GM12878 (cell line): ENCODE data around the gene MEI1. TPM values are rescaled to one million over a fixed set of nuclear protein-coding genes. Genes with fewer than 3 reads are reported as not detected.
A peak's percentile ranks its signal among the peaks of the same experiment; 100 is the strongest.
"Not testable (repeated sequence)": the region's sequence is repeated elsewhere in the genome, so short reads cannot be mapped to it uniquely, and the experiment has no call there.

ENCODE experiments used
- ATAC-seq: fragments of 200-7000 bp; cut with Tn5 transposase; 3 replicates; pipeline ENCODE4 v1.9.1; 2020; ENCODE audit warnings: mild to moderate bottlenecking, moderate library complexity
- BruUV-seq: library from RNA; stranded (reverse); fragments of 400-500 nt; replicated peaks from 2 replicates; lab custom pipeline; 2021; lab: Mats Ljungman, UMichigan
- CTCF ChIA-PET: fragments of 300-600 bp; sonication (Branson Sonifier 250); formaldehyde crosslinking; extraction: SDS; loops from one replicate; lab custom pipeline; 2021; ENCODE audit warnings: inconsistent platforms; lab: Yijun Ruan, JAX
- POLR2A ChIA-PET: fragments of 350-600 bp; formaldehyde crosslinking; extraction: SDS; loops from one replicate; lab custom pipeline; 2021; ENCODE audit warnings: inconsistent platforms; lab: Charles Lee
- RAD21 ChIA-PET: fragments of 300-600 bp; sonication (Branson Sonifier 250); formaldehyde crosslinking; loops from one replicate; lab custom pipeline; 2023; ENCODE audit warnings: antibody characterized with exemption; ENCODE audit not compliant: unreplicated experiment; lab: Charles Lee
- SMC1A ChIA-PET: fragments of 300-600 bp; sonication (Branson Sonifier 250); formaldehyde crosslinking; loops from one replicate; lab custom pipeline; 2023; ENCODE audit not compliant: unreplicated experiment, uncharacterized antibody; lab: Charles Lee
- DNase-seq: peaks from one replicate; pipeline ENCODE4 v3.0.0-alpha.2; 2011; ENCODE audit warnings: low read depth, low spot score
- FAIRE-seq: peaks from 3 replicates; lab custom pipeline; 2011; peaks lifted over from hg19 to GRCh38; lab: Jason Lieb, UNC
- H2AFZ ChIP-seq: 2 replicates; pipeline ENCODE4 v1.6.0; 2011; ENCODE audit warnings: low read depth, low read length, control low read depth; ENCODE audit not compliant: control insufficient read depth
- H3K27ac ChIP-seq: 2 replicates; pipeline ENCODE4 v1.5.1; 2011; ENCODE audit warnings: control low read depth; ENCODE audit not compliant: control insufficient read depth, insufficient read depth
- H3K27me3 ChIP-seq, 2 experiments: replicated peaks in 1 of 2; 2 replicates each; pipeline versions ENCODE4 v1.6.0 to v1.6.1; 2011; ENCODE audit warnings: low read length in 1 of 2; ENCODE audit not compliant: control insufficient read depth in 2 of 2, insufficient read depth in 2 of 2
- H3K36me3 ChIP-seq, 2 experiments: 2 replicates each; pipeline ENCODE4 v1.5.1; 2011; ENCODE audit warnings: low read length in 1 of 2; ENCODE audit not compliant: control insufficient read depth in 2 of 2, insufficient read depth in 2 of 2
- H3K4me1 ChIP-seq: 2 replicates; pipeline ENCODE4 v1.6.1; 2011; ENCODE audit warnings: mild to moderate bottlenecking, low read length, moderate library complexity, mixed read lengths; ENCODE audit not compliant: control insufficient read depth, insufficient read depth
- H3K4me2 ChIP-seq: 2 replicates; pipeline ENCODE4 v1.6.0; 2011; ENCODE audit warnings: control low read depth; ENCODE audit not compliant: control insufficient read depth, insufficient read depth
- H3K4me3 ChIP-seq: fragments of 200-600 bp; sonication (generic); 2 replicates; pipeline ENCODE4 v1.5.1; 2016
- H3K79me2 ChIP-seq: 2 replicates; pipeline ENCODE4 v1.6.0; 2011; ENCODE audit warnings: low read length; ENCODE audit not compliant: control insufficient read depth, insufficient read depth
- H3K9ac ChIP-seq: 2 replicates; pipeline ENCODE4 v1.8.0; 2011; ENCODE audit warnings: low read length, control low read depth, mixed read lengths; ENCODE audit not compliant: control insufficient read depth, insufficient read depth
- H3K9me3 ChIP-seq: replicated peaks from 3 replicates; pipeline ENCODE4 v1.5.1; 2011; ENCODE audit warnings: mild to moderate bottlenecking, low read length; ENCODE audit not compliant: control insufficient read depth, insufficient read depth
- H4K20me1 ChIP-seq: 2 replicates; pipeline ENCODE4 v1.6.0; 2011; ENCODE audit not compliant: control insufficient read depth, insufficient read depth
- IRF4 ChIP-seq: IDR thresholded peaks from 2 replicates; pipeline ENCODE4 v1.6.1; 2011; ENCODE audit warnings: low read depth, low read length
- NR2C2 ChIP-seq: IDR thresholded peaks from 2 replicates; pipeline ENCODE4 v1.6.1; 2011; ENCODE audit warnings: borderline replicate concordance, low read depth; ENCODE audit not compliant: control insufficient read depth, insufficient read length
- SPI1 ChIP-seq: IDR thresholded peaks from 2 replicates; pipeline ENCODE4 v1.6.1; 2011; ENCODE audit warnings: low read depth, mild to moderate bottlenecking, low read length, moderate library complexity, borderline replicate concordance; ENCODE audit not compliant: insufficient read depth
- SREBF2 ChIP-seq: IDR thresholded peaks from 2 replicates; pipeline ENCODE4 v1.6.1; 2012; ENCODE audit warnings: mild to moderate bottlenecking, low read length
- WGBS: methylation state at CpG from one replicate; pipeline ENCODE4 v1.1.6; 2016; ENCODE audit warnings: low lambda C conversion rate; ENCODE audit not compliant: insufficient replicate concordance, insufficient coverage; ENCODE audit errors: missing lambda C conversion rate; 5-methylcytosine and 5-hydroxymethylcytosine counted together
- in situ Hi-C: fragments of 300-500 bp; cut with MboI; formaldehyde crosslinking; loops from 9 replicates; pipeline ENCODE4 v1.14.3; 2018; ENCODE audit warnings: mixed read lengths
- intact Hi-C: fragments of 100-400 bp; cut with micrococcal nuclease; formaldehyde crosslinking; loops from one replicate; pipeline ENCODE4 v1.14.2; 2022; ENCODE audit not compliant: unreplicated experiment
- polyA plus RNA-seq, 11 experiments: library from polyadenylated mRNA; depleted of rRNA in 4 of 11; unstranded in 6 of 11; stranded (reverse) in 5 of 11; fragments of >200 nt; fragmentation: Nextera tagmentation in 4 of 11; fragmentation: Illumina TruSeq in 1 of 11; extraction: Ambion mirVana in 4 of 11; extraction: Trizol in 1 of 11; gene quantifications; 1 replicate in 1 of 11; 2 replicates in 10 of 11; pipeline versions ENCODE4 v1.2.1 to v1.2.3, GENCODE V29; 2011 to 2016; ENCODE audit warnings: inconsistent platforms in 2 of 11, missing spikeins in 2 of 11, low read depth in 1 of 11
- total RNA-seq, 4 experiments: library from RNA; depleted of rRNA in 3 of 4; stranded (reverse); fragments of >200 nt in 3 of 4; fragmentation: Illumina TruSeq in 1 of 4; extraction: Trizol in 1 of 4; gene quantifications; 2 replicates each; pipeline versions ENCODE4 v1.2.1 to v1.2.3, GENCODE V29; 2013 to 2021

The MEI1 gene
- total and polyA plus RNA-seq, 10 of the 15 experiments (the other 5 are each of a cell fraction or from before 2014, with no cell fraction given): 27.9 to 48.9 (median 35.8) TPM

DNA sequence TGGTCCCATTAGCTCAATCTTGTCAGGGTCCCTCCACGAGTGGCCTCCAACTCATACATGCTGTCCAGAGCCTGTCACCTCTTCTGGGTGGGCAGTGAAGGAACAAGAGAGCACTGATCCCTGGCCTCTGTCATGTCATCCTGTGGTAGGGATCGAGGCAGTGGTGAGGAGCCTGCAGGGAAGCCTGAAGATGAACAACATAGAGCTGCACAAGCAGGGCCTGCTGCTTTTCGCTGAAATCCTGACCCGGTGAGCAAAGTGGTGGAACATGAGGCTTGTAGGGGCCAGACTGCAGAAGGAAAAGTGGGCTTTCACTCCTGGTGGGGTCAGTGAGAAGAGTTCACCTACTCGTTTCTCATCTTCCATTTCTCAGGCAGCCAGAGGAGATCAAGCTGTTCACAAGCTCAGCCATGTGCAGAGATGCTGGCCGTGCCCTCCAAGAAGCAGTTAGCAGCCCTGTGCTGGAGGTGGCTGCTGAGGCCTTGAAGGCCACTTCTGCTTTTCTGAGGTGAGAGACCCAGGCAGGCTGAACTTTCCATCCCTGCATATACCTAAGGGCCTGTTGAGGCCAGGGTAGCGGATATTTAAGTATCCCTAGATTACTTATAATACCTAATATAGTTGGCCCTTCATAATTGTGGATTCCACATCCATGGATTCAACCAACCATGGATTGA, 32.9 kb downstream of the MEI1 start:
- no peaks in the 10 kb centered on the region for H3K36me3 ChIP-seq
- BruUV-seq: no TSS peak

GRCh38 chr22:41733241-41733640, 33.9 kb downstream of the MEI1 start:
- FAIRE-seq, intact Hi-C loops, H3K9me3 ChIP-seq, H3K4me2 ChIP-seq, ATAC-seq, H3K4me3 ChIP-seq, H3K27me3 ChIP-seq, in situ Hi-C loops, H3K9ac ChIP-seq, H3K27ac ChIP-seq, DNase-seq, BruUV-seq, H3K36me3 ChIP-seq, H4K20me1 ChIP-seq, H3K4me1 ChIP-seq, H2AFZ ChIP-seq, H3K79me2 ChIP-seq: not testable (repeated sequence)
- ChIA-PET RAD21 (interaction anchor here (0.7 kb wide), 1 partner anchor 330 kb away, joined by 4 read pairs; no protein-coding TSS in a partner anchor), SMC1A (interaction anchor here (1.3 to 1.5 kb wide), 2 partner anchors 15 to 34 kb away, joined by 3 read pairs; partner anchors contain the start of gene MEI1), CTCF (interaction anchor here (0.7 kb wide), 1 partner anchor 36 kb away, joined by 3 read pairs; no protein-coding TSS in a partner anchor), POLR2A (interaction anchor here (0.7 to 1.1 kb wide), 2 partner anchors 13 to 15 kb away, joined by 7 read pairs; no protein-coding TSS in a partner anchor)
- WGBS: 96% methylated on average over 4 of the region's 4 CpGs

More for the DNA sequence above, 32.9 kb downstream of the MEI1 start:
- Histone ChIP-seq H3K4me1 (peaks cover 4% of the 10 kb centered on the region; the same call in 1 of the 2 replicates), H4K20me1 (no peaks in the 10 kb centered on the region; the same call in 1 of the 2 replicates), H3K9ac (no peak overlapping the region), H3K4me3 (no peak overlapping the region), H3K27me3 (no peaks in the 10 kb centered on the region), H3K79me2 (no peaks in the 10 kb centered on the region), H2AFZ (no peak overlapping the region; the same call in 1 of the 2 replicates), H3K4me2 (no peak overlapping the region), H3K9me3 (no peaks in the 10 kb centered on the region), H3K27ac (no peak overlapping the region)
- in situ Hi-C loops (no loop called here), intact Hi-C loops (no loop called here)
- ChIA-PET RAD21 (interaction anchor here (0.7 kb wide), 1 partner anchor 329 kb away, joined by 4 read pairs; no protein-coding TSS in a partner anchor), CTCF (no interaction called here), SMC1A (interaction anchor here (1.2 to 1.3 kb wide), 2 partner anchors 33 to 68 kb away, joined by 3 to 6 read pairs; partner anchors contain the start of genes CCDC134 and MEI1), POLR2A (interaction anchor here (0.7 kb wide), 1 partner anchor 16 kb away, joined by 7 read pairs; no protein-coding TSS in a partner anchor)
- ATAC-seq (peak; percentile 76), DNase-seq (no peak), FAIRE-seq (peak; percentile 69)
- 46% methylated on average over 7 of the region's 7 CpGs for WGBS
- TF ChIP-seq SREBF2 (no peak), SPI1 (peak; percentile 91), NR2C2 (no peak), IRF4 (no peak)
